A549 (cell line): ENCODE results near the gene GRPEL2. TPM values are rescaled to one million over a fixed set of nuclear protein-coding genes. Genes with fewer than 3 reads are reported as not detected.

Experiments used
- ATAC-seq, 2 experiments: fragments of 200-7000 bp in 1 of 2; fragments of >200 bp in 1 of 2; cut with Nextera tagmentation in 1 of 2; cut with Tn5 transposase in 1 of 2; 3 replicates each; pipeline versions ENCODE4 v1.8.0 to v1.9.1; 2018 to 2020; ENCODE audit warnings: mild to moderate bottlenecking in 1 of 2, moderate library complexity in 1 of 2
- CTCF ChIA-PET: fragments of 300-600 bp; sonication (Branson Sonifier 250); formaldehyde crosslinking; extraction: SDS; loops from one replicate; lab custom pipeline; 2021; ENCODE audit warnings: antibody characterized with exemption, inconsistent platforms; lab: Yijun Ruan, JAX
- POLR2A ChIA-PET: fragments of 350-600 bp; formaldehyde crosslinking; extraction: SDS; loops from one replicate; lab custom pipeline; 2021; ENCODE audit warnings: antibody characterized with exemption, inconsistent platforms; lab: Yijun Ruan, JAX
- DNase-seq, 2 experiments: peaks; one replicate each; pipeline versions ENCODE4 v3.0.0 to v3.0.0-alpha.2; 2011 to 2016; ENCODE audit warnings: low read depth in 1 of 2, low spot score in 1 of 2
- FAIRE-seq: peaks from 2 replicates; lab custom pipeline; 2011; peaks lifted over from hg19 to GRCh38; lab: Jason Lieb, UNC
- H3K27ac ChIP-seq, 2 experiments: fragments of >200 bp; sonication (Bioruptor Twin); formaldehyde crosslinking; 3 replicates each; pipeline ENCODE4 v1.5.1; 2016 to 2017
- H3K4me1 ChIP-seq: fragments of >200 bp; sonication (Bioruptor Twin); formaldehyde crosslinking; 3 replicates; pipeline ENCODE4 v1.6.1; 2016
- H3K4me2 ChIP-seq: fragments of >200 bp; sonication (Bioruptor Twin); formaldehyde crosslinking; 3 replicates; pipeline ENCODE4 v1.6.1; 2016
- H3K4me3 ChIP-seq: fragments of >200 bp; sonication (Bioruptor Twin); formaldehyde crosslinking; 3 replicates; pipeline ENCODE4 v1.5.1; 2016
- H3K9me3 ChIP-seq: fragments of >200 bp; sonication (Bioruptor Twin); formaldehyde crosslinking; 3 replicates; pipeline ENCODE4 v1.6.1; 2016
- ATOH8 ChIP-seq: fragments of 250-450 bp; sonication (Bioruptor Pico); IDR thresholded peaks from 2 replicates; pipeline ENCODE4 v1.5.0; 2020; ENCODE audit warnings: low read depth, mild to moderate bottlenecking, moderate library complexity
- BCL3 ChIP-seq: fragments of >200 bp; sonication (Bioruptor Twin); formaldehyde crosslinking; IDR thresholded peaks from 3 replicates; pipeline ENCODE4 v1.6.1; 2016
- CBX2 ChIP-seq: fragments of 200-600 bp; sonication (generic); IDR thresholded peaks from 2 replicates; pipeline ENCODE4 v1.6.1; 2016; ENCODE audit warnings: low read depth, mild to moderate bottlenecking, borderline replicate concordance
- CBX8 ChIP-seq: fragments of 200-600 bp; sonication (generic); IDR thresholded peaks from 2 replicates; pipeline ENCODE4 v1.6.1; 2016
- GATA3 ChIP-seq: IDR thresholded peaks from 2 replicates; pipeline ENCODE4 v1.6.1; 2012; ENCODE audit warnings: borderline replicate concordance
- HDAC2 ChIP-seq: fragments of 200-600 bp; sonication (generic); IDR thresholded peaks from 2 replicates; pipeline ENCODE4 v1.6.1; 2016
- HEYL ChIP-seq: fragments of 250-450 bp; sonication (Bioruptor Pico); IDR thresholded peaks from 2 replicates; pipeline ENCODE4 v1.8.0; 2021; ENCODE audit warnings: mild to moderate bottlenecking, moderate library complexity
- HMGXB4 ChIP-seq: fragments of 250-450 bp; sonication (Bioruptor Pico); IDR thresholded peaks from 2 replicates; pipeline ENCODE4 v1.5.0; 2021; ENCODE audit warnings: mild to moderate bottlenecking, moderate library complexity, borderline replicate concordance
- HOXA7 ChIP-seq: fragments of 250-450 bp; sonication (Bioruptor Pico); IDR thresholded peaks from 2 replicates; pipeline ENCODE4 v1.5.0; 2020; ENCODE audit warnings: mild to moderate bottlenecking, moderate library complexity
- HOXB5 ChIP-seq: fragments of 250-450 bp; sonication (Bioruptor Pico); IDR thresholded peaks from 2 replicates; pipeline ENCODE4 v1.5.0; 2020; ENCODE audit warnings: mild to moderate bottlenecking, moderate library complexity
- JUN ChIP-seq, 2 experiments: fragments of >200 bp; sonication (Bioruptor Twin); formaldehyde crosslinking; IDR thresholded peaks; 2 replicates in 1 of 2; 3 replicates in 1 of 2; pipeline ENCODE4 v1.6.1; 2016 to 2017
- MAFK ChIP-seq: fragments of 450-650 bp; IDR thresholded peaks from 2 replicates; pipeline ENCODE4 v1.6.1; 2014; ENCODE audit not compliant: partially characterized antibody
- MAX ChIP-seq: IDR thresholded peaks from 2 replicates; pipeline ENCODE4 v1.6.1; 2012
- PBX3 ChIP-seq: IDR thresholded peaks from 2 replicates; pipeline ENCODE4 v1.6.1; 2012
- RCOR1 ChIP-seq: fragments of 150-350 bp; IDR thresholded peaks from 2 replicates; pipeline ENCODE4 v1.6.1; 2014; ENCODE audit warnings: antibody characterized with exemption, low read length, low read depth
- RFX5 ChIP-seq: fragments of 450-650 bp; IDR thresholded peaks from 2 replicates; pipeline ENCODE4 v1.7.1; 2014; ENCODE audit warnings: antibody characterized with exemption, mild to moderate bottlenecking, moderate library complexity
- RNF2 ChIP-seq: fragments of 200-600 bp; sonication (generic); IDR thresholded peaks from 2 replicates; pipeline ENCODE4 v1.6.1; 2016; ENCODE audit warnings: low read depth, mild to moderate bottlenecking, antibody characterized with exemption, moderate library complexity, borderline replicate concordance
- SREBF2 ChIP-seq: fragments of 450-650 bp; IDR thresholded peaks from 2 replicates; pipeline ENCODE4 v1.6.1; 2014; ENCODE audit warnings: mild to moderate bottlenecking, moderate library complexity
- WGBS: methylation state at CpG from one replicate; pipeline ENCODE4 v1.1.6; 2017; ENCODE audit errors: missing lambda C conversion rate; 5-methylcytosine and 5-hydroxymethylcytosine counted together
- polyA plus RNA-seq, 4 experiments: library from polyadenylated mRNA; depleted of rRNA in 3 of 4; stranded (reverse); fragments of >200 nt; fragmentation: RNase III in 1 of 4; extraction: RNeasy Plus Mini Kit Qiagen cat#74134 plus additional on column Dnase treatment in 1 of 4; gene quantifications; 2 replicates in 3 of 4; 3 replicates in 1 of 4; pipeline ENCODE4 v1.2.3, GENCODE V29; 2011 to 2017

GRPEL2 gene
- polyA plus RNA-seq, 2 of the 4 experiments (the other 2 are of a cell fraction), result 10.4 to 26.4 TPM

GRCh38 chr5:149301049-149301743 lies 44.1 kb upstream of the GRPEL2 start:
- no peaks in the 10 kb centered on the region for H3K4me1 ChIP-seq
- POLR2A ChIA-PET, result no interaction called here
- H3K27ac ChIP-seq, result no peak overlapping the region
- H3K4me3 ChIP-seq, result no peak overlapping the region
- ATAC-seq (no peak), FAIRE-seq (no peak)
- CTCF ChIA-PET, result interaction anchor here (1.0 to 2.5 kb wide), 4 partner anchors 13 to 70 kb away, joined by 4 to 10 read pairs (median 6); no protein-coding TSS in a partner anchor
- no peaks in the 10 kb centered on the region for H3K9me3 ChIP-seq
- TF ChIP-seq CBX2, result no peak
- no peak for TF ChIP-seq MAX
- TF ChIP-seq HMGXB4 (CRISPR knock-in tag), result no peak
- TF ChIP-seq PBX3, result no peak
- TF ChIP-seq BCL3, result no peak
- no peak for TF ChIP-seq MAFK
- no peak for TF ChIP-seq HDAC2
- TF ChIP-seq RCOR1, result no peak
- TF ChIP-seq SREBF2, result no peak
- TF ChIP-seq JUN (IDR thresholded peaks at IDR 0.05), result no peak
- TF ChIP-seq RNF2, result no peak
- TF ChIP-seq, all 56 proteins: peak for 0
- H3K4me2 ChIP-seq, result no peak overlapping the region
- WGBS, result 83% methylated on average over 13 of the region's 13 CpGs
- no peak for DNase-seq

GRCh38 chr5:149301744-149302380 lies 43.4 kb upstream of the GRPEL2 start:
- DNase-seq, result no peak
- ChIA-PET CTCF (interaction anchor here (1.0 to 2.5 kb wide), 5 partner anchors 9 to 70 kb away, joined by 3 to 10 read pairs (median 5); no protein-coding TSS in a partner anchor), POLR2A (no interaction called here)
- no peak for ATAC-seq
- Histone ChIP-seq H3K9me3 (no peaks in the 10 kb centered on the region), H3K4me1 (no peaks in the 10 kb centered on the region), H3K4me2 (no peak overlapping the region), H3K4me3 (no peak overlapping the region), H3K27ac (no peak overlapping the region)
- TF ChIP-seq HOXA7 (CRISPR knock-in tag) (no peak), HEYL (CRISPR knock-in tag) (no peak)
- FAIRE-seq, result no peak
- 53% methylated on average over 8 of the region's 8 CpGs for WGBS

GRCh38 chr5:149302641-149303040 lies 42.7 kb upstream of the GRPEL2 start:
- WGBS, result 97% methylated on average over 5 of the region's 5 CpGs
- Histone ChIP-seq H3K4me3 (no peak overlapping the region), H3K27ac (no peak overlapping the region), H3K9me3 (no peaks in the 10 kb centered on the region), H3K4me1 (no peaks in the 10 kb centered on the region), H3K4me2 (no peak overlapping the region)
- ChIA-PET CTCF (interaction anchor here (1.1 to 2.5 kb wide), 3 partner anchors 10 to 15 kb away, joined by 3 to 10 read pairs (median 4); no protein-coding TSS in a partner anchor), POLR2A (no interaction called here)
- TF ChIP-seq RFX5, result no peak
- no peak for TF ChIP-seq HOXB5
- TF ChIP-seq JUN (IDR thresholded peaks at IDR 0.05), result no peak
- TF ChIP-seq ATOH8 (CRISPR knock-in tag), result no peak
- no peak for TF ChIP-seq GATA3
- no peak for TF ChIP-seq HEYL (CRISPR knock-in tag)
- no peak for TF ChIP-seq CBX8
- no peak for FAIRE-seq
- no peak for ATAC-seq
- DNase-seq, result no peak
